ENCODE measurements around the gene ZNF408.

DNA sequence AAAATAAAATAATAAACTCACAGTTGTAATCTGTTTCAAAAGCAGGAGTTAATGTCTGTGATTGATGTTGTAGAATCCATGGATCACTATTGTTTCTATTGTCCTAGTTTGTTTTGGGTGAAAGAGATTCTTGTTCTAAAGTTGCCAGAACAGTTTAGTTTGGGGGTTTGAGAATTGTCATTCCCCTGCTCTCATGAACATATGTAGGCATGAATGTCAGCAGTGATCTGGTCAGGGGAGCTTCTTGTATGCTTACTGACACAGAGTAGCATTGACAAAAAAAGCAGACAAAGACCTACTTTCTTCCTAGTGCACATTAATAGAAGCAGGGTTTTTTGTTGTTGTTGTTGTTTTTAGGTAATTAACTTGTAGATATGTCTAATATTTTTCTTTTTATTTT is 39.0 kb upstream of the ZNF408 start:
- TF ChIP-seq, protein P1, sequence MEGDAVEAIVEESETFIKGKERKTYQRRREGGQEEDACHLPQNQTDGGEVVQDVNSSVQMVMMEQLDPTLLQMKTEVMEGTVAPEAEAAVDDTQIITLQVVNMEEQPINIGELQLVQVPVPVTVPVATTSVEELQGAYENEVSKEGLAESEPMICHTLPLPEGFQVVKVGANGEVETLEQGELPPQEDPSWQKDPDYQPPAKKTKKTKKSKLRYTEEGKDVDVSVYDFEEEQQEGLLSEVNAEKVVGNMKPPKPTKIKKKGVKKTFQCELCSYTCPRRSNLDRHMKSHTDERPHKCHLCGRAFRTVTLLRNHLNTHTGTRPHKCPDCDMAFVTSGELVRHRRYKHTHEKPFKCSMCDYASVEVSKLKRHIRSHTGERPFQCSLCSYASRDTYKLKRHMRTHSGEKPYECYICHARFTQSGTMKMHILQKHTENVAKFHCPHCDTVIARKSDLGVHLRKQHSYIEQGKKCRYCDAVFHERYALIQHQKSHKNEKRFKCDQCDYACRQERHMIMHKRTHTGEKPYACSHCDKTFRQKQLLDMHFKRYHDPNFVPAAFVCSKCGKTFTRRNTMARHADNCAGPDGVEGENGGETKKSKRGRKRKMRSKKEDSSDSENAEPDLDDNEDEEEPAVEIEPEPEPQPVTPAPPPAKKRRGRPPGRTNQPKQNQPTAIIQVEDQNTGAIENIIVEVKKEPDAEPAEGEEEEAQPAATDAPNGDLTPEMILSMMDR (IDR thresholded peaks at IDR 0.05) = no peak
- TF ChIP-seq POLR2A (IDR thresholded peaks at IDR 0.05) = no peak
